ENCODE measurements around the gene STEAP1B. TPM values are rescaled to one million over a fixed set of nuclear protein-coding genes. Genes with fewer than 3 reads are reported as not detected.

STEAP1B gene
- total RNA-seq, 1 donor from 2014 or later, result 5.6 TPM

DNA sequence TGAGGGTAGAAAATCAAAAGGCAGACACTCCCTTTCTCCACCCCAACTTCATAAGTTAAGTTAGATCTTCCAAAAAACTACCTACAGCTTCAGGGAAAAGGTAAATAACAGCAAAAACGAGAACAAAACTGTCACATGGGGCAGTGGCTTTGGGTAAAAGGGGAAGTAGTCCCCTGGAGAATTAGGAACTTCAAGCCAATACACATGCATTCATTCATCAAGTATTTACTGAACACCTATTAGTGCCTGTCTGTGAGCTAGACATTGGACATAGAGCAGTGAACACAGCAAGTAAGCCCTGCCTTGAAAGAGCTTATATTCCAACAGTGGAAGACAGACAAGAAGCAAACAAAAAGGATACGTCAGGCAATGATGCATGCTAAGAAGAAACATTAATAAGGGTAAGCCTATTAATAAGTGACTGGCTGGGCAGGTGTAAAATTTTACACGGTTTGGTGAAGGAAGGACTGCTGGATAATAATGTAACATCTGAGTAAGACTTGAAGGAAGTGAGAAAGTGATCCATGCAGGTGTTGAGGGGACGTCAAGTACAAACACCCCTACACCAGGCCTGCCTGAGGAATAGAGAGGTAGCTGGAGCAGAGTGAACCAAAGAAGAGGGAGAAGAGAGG is 73.4 kb downstream of the STEAP1B start:
- peaks cover 2% of the 10 kb centered on the region for H3K27me3 Mint-ChIP-seq (ENCODE audit: unreplicated experiment)
- no peak overlapping the region for H3K4me3 Mint-ChIP-seq (ENCODE audit: unreplicated experiment)
- no peak overlapping the region for H3K27ac Mint-ChIP-seq (ENCODE audit: unreplicated experiment)
- DNase-seq (ENCODE audit: low spot score), result no peak
- TF ChIP-seq, protein P1, sequence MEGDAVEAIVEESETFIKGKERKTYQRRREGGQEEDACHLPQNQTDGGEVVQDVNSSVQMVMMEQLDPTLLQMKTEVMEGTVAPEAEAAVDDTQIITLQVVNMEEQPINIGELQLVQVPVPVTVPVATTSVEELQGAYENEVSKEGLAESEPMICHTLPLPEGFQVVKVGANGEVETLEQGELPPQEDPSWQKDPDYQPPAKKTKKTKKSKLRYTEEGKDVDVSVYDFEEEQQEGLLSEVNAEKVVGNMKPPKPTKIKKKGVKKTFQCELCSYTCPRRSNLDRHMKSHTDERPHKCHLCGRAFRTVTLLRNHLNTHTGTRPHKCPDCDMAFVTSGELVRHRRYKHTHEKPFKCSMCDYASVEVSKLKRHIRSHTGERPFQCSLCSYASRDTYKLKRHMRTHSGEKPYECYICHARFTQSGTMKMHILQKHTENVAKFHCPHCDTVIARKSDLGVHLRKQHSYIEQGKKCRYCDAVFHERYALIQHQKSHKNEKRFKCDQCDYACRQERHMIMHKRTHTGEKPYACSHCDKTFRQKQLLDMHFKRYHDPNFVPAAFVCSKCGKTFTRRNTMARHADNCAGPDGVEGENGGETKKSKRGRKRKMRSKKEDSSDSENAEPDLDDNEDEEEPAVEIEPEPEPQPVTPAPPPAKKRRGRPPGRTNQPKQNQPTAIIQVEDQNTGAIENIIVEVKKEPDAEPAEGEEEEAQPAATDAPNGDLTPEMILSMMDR (IDR thresholded peaks at IDR 0.05; ENCODE audit: unreplicated experiment), result no peak
- H3K9me3 Mint-ChIP-seq (ENCODE audit: unreplicated experiment), result no peaks in the 10 kb centered on the region
- H3K4me1 Mint-ChIP-seq (ENCODE audit: unreplicated experiment), result peaks cover 10% of the 10 kb centered on the region
- H3K36me3 Mint-ChIP-seq (ENCODE audit: low read depth, unreplicated experiment), result no peaks in the 10 kb centered on the region

GRCh38 chr7:22425361-22425760 is 74.6 kb downstream of the STEAP1B start:
- Mint-ChIP-seq H3K9me3 (ENCODE audit: unreplicated experiment) (no peaks in the 10 kb centered on the region), H3K27me3 (ENCODE audit: unreplicated experiment) (peaks cover 2% of the 10 kb centered on the region), H3K4me3 (ENCODE audit: unreplicated experiment) (no peak overlapping the region), H3K4me1 (ENCODE audit: unreplicated experiment) (peaks cover 2% of the 10 kb centered on the region), H3K36me3 (ENCODE audit: low read depth, unreplicated experiment) (no peaks in the 10 kb centered on the region), H3K27ac (ENCODE audit: unreplicated experiment) (no peak overlapping the region)
- TF ChIP-seq, protein P1 (IDR thresholded peaks at IDR 0.05; ENCODE audit: unreplicated experiment), result no peak
- no peak for DNase-seq (ENCODE audit: low spot score)

DNA sequence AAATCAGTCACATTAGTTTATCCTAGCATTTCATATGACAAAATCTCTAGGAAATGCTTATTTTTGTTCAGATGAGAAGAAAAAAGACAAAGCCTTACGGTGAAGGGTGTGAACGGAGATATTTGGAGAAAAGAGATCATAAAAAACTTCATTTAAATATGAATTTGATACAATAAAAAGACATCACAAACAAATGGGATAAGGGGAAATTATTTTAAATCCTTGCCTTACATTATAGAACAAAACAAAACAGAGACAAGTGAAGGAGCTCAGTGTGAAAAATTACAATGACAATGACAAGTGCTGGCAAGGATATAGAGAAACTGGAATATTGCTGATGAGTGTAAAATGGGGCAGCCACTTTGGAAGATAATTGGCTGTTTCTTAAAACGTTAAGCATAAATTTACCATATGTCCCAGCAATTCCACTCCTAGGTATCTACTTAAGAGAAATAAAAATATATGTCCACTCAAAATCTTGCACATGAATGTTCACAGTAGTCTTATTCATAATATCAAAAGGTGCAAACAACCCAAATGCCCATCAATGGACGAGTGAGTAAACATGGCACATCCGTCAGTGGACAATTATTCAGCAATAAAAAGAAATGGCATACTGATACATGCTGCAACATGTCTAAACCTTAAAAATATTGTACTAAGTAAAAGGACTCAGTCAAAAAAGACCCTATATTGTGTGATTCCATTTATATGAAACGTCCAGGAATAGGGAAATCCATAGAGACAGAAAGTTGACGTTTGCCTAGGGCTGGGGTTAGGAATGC is 77.0 kb downstream of the STEAP1B start:
- peaks cover 2% of the 10 kb centered on the region for H3K27me3 Mint-ChIP-seq (ENCODE audit: unreplicated experiment)
- DNase-seq (ENCODE audit: low spot score), result no peak
- H3K4me1 Mint-ChIP-seq (ENCODE audit: unreplicated experiment), result peaks cover 16% of the 10 kb centered on the region
- H3K4me3 Mint-ChIP-seq (ENCODE audit: unreplicated experiment), result no peak overlapping the region
- H3K36me3 Mint-ChIP-seq (ENCODE audit: low read depth, unreplicated experiment), result no peaks in the 10 kb centered on the region
- no peaks in the 10 kb centered on the region for H3K9me3 Mint-ChIP-seq (ENCODE audit: unreplicated experiment)
- TF ChIP-seq, protein P1 (IDR thresholded peaks at IDR 0.05; ENCODE audit: unreplicated experiment), result no peak
- no peak overlapping the region for H3K27ac Mint-ChIP-seq (ENCODE audit: unreplicated experiment)

DNA sequence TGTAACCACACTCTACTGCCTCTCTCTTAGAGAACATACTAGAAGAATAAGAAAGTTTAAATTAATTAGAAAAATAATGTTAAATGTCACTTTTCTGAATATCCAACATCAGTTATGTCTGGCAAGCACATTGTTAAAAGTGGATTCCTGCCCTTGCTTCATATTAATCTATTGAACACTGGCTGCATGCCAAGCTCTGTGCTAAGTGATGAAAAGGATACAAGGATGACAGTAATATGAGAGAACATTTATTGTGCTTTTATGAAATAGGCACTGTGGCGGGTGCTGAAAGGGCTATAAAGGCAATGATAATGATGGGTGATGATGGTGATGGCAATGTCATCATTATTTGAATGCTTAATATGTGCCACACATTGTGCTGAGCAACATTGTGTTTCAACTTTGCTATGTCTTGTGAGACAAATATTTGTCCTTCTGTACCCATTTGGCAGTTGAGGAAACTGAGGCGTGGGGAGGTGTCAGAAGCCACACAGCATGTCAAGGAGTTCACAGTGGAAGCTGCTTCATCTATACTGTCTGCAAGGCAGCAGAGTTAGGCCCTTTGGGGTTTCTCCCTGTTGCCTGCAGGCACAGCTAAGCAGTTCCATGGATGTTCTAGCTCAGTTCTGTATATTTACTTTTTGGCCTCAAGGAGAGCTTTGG is 78.9 kb downstream of the STEAP1B start:
- no peak for DNase-seq (ENCODE audit: low spot score)
- Mint-ChIP-seq H3K4me1 (ENCODE audit: unreplicated experiment) (peaks cover 29% of the 10 kb centered on the region), H3K4me3 (ENCODE audit: unreplicated experiment) (no peak overlapping the region), H3K27ac (ENCODE audit: unreplicated experiment) (no peak overlapping the region), H3K27me3 (ENCODE audit: unreplicated experiment) (no peaks in the 10 kb centered on the region), H3K36me3 (ENCODE audit: low read depth, unreplicated experiment) (no peaks in the 10 kb centered on the region), H3K9me3 (ENCODE audit: unreplicated experiment) (no peaks in the 10 kb centered on the region)
- TF ChIP-seq, protein P1 (IDR thresholded peaks at IDR 0.05; ENCODE audit: unreplicated experiment), result no peak

All from endothelial cell (in vitro differentiated cells).